Uterus (tissue), 2 donors: Measurements from ENCODE around the gene TVP23A.
"Not testable (repeated sequence)": the region's sequence is repeated elsewhere in the genome, so short reads cannot be mapped to it uniquely, and the experiment has no call there.

Experiments
- CTCF ChIP-seq, 4 experiments: fragments of 200-600 bp in 2 of 4; fragments of 450-650 bp in 2 of 4; sonication (generic) in 2 of 4; IDR thresholded peaks; one replicate each; pipeline ENCODE4 v1.5.1; 2016 to 2019; ENCODE audit warnings: antibody characterized with exemption in 4 of 4, mild to moderate bottlenecking in 2 of 4, moderate library complexity in 1 of 4
- POLR2A ChIP-seq, 2 donors: fragments of 450-650 bp; IDR thresholded peaks; one replicate each; pipeline ENCODE4 v1.6.1; 2016; ENCODE audit warnings: antibody characterized with exemption in 2 of 2, mild to moderate bottlenecking in 1 of 2, moderate library complexity in 1 of 2

GRCh38 chr16:10830240-10830639 lies 11.6 kb upstream of the TVP23A start:
- TF ChIP-seq CTCF, POLR2A (IDR thresholded peaks at IDR 0.05): not testable (repeated sequence)
